HG02943 (cell line): ENCODE measurements around the gene CYB5RL.
"Not testable (repeated sequence)": the region's sequence is repeated elsewhere in the genome, so short reads cannot be mapped to it uniquely, and the experiment has no call there.

Source experiments
- ATAC-seq: cut with Tn5 transposase; IDR thresholded peaks from one replicate; pipeline ENCODE4 v1.9.1; 2021; ENCODE audit warnings: mild to moderate bottlenecking, low read depth, moderate library complexity; ENCODE audit not compliant: unreplicated experiment

The CYB5RL gene

GRCh38 chr1:54191525-54191924, 8.3 kb downstream of the CYB5RL start:
- ATAC-seq, result no peak

GRCh38 chr1:54190526-54190925, 9.3 kb downstream of the CYB5RL start:
- no peak for ATAC-seq

GRCh38 chr1:54188291-54188690, 11.5 kb downstream of the CYB5RL start:
- ATAC-seq, result no peak

- no peak for ATAC-seq
Measured at GRCh38 chr1:54186056-54186455, 13.8 kb downstream of the CYB5RL start.

GRCh38 chr1:54180701-54181360, 19.0 kb downstream of the CYB5RL start:
- no peak for ATAC-seq

- no peak for ATAC-seq
Measured at GRCh38 chr1:54178296-54179070, 21.3 kb downstream of the CYB5RL start.

GRCh38 chr1:54177726-54178125, 22.1 kb downstream of the CYB5RL start:
- no peak for ATAC-seq

GRCh38 chr1:54176621-54177327, 23.1 kb downstream of the CYB5RL start:
- no peak for ATAC-seq

- ATAC-seq, result no peak
Measured at GRCh38 chr1:54174106-54174505, 25.7 kb downstream of the CYB5RL start.

GRCh38 chr1:54173681-54174080, 26.1 kb downstream of the CYB5RL start:
- no peak for ATAC-seq

GRCh38 chr1:54172614-54173599, 26.9 kb downstream of the CYB5RL start:
- no peak for ATAC-seq

- no peak for ATAC-seq
Measured at GRCh38 chr1:54171606-54172005, 28.2 kb downstream of the CYB5RL start.

GRCh38 chr1:54171016-54171415, 28.8 kb downstream of the CYB5RL start:
- ATAC-seq, result no peak

- no peak for ATAC-seq
Measured at GRCh38 chr1:54169068-54169467, 30.8 kb downstream of the CYB5RL start.

GRCh38 chr1:54168206-54168965, 31.4 kb downstream of the CYB5RL start:
- no peak for ATAC-seq

- ATAC-seq, result no peak
Measured at GRCh38 chr1:54167422-54168139, 32.2 kb downstream of the CYB5RL start.

GRCh38 chr1:54166357-54166756, 33.5 kb downstream of the CYB5RL start:
- ATAC-seq, result not testable (repeated sequence)

GRCh38 chr1:54165146-54165545, 34.7 kb downstream of the CYB5RL start:
- no peak for ATAC-seq

- no peak for ATAC-seq
Measured at GRCh38 chr1:54163573-54163972, 36.3 kb downstream of the CYB5RL start.
